Vagina (tissue), 2 donors: ENCODE results near the gene ALK. TPM values are rescaled to one million over a fixed set of nuclear protein-coding genes. Genes with fewer than 3 reads are reported as not detected.

Experiments
- DNase-seq, 2 donors: peaks; one replicate each; pipeline ENCODE4 v3.0.0-alpha.2; 2017; ENCODE audit errors: extremely low spot score in 2 of 2
- H3K27ac ChIP-seq: fragments of 200-600 bp; sonication (generic); one replicate; pipeline ENCODE4 v1.5.1; 2019
- H3K27me3 ChIP-seq: fragments of 200-600 bp; sonication (generic); one replicate; pipeline ENCODE4 v1.5.1; 2019
- H3K36me3 ChIP-seq, 2 donors: fragments of 200-600 bp; sonication (generic); one replicate each; pipeline ENCODE4 v1.5.1; 2017 to 2019
- H3K4me1 ChIP-seq: fragments of 200-600 bp; sonication (generic); one replicate; pipeline ENCODE4 v1.5.1; 2019
- H3K4me3 ChIP-seq, 2 donors: fragments of 200-600 bp; sonication (generic); 1 replicate in 1 of 2; 2 replicates in 1 of 2; pipeline ENCODE4 v1.5.1; 2016 to 2019
- H3K9me3 ChIP-seq: fragments of 200-600 bp; sonication (generic); one replicate; pipeline ENCODE4 v1.5.1; 2019
- POLR2A ChIP-seq, 2 donors: fragments of 450-650 bp; IDR thresholded peaks; one replicate each; pipeline ENCODE4 v1.6.1; 2017; ENCODE audit warnings: antibody characterized with exemption in 2 of 2, mild to moderate bottlenecking in 2 of 2, moderate library complexity in 2 of 2
- POLR2AphosphoS5 ChIP-seq, 2 donors: sonication (generic); formaldehyde crosslinking; IDR thresholded peaks; one replicate each; pipeline ENCODE4 v1.9.0; 2017; ENCODE audit warnings: antibody characterized with exemption in 2 of 2, mild to moderate bottlenecking in 2 of 2, low read depth in 1 of 2; ENCODE audit not compliant: insufficient read depth in 1 of 2
- intact Hi-C: fragments of 100-400 bp; cut with DNase I; formaldehyde crosslinking; loops from one replicate; pipeline ENCODE4 v1.15.1; 2023
- total RNA-seq: library from RNA; depleted of rRNA; stranded (reverse); fragments of >200 nt; gene quantifications from one replicate; pipeline ENCODE4 v1.2.3, GENCODE V29; 2016
- TF ChIP-seq, protein P1 (sequence below), 3 experiments: fragments of 450-650 bp in 2 of 3; fragments of 200-600 bp in 1 of 3; sonication (generic) in 1 of 3; IDR thresholded peaks; one replicate each; pipeline ENCODE4 v1.5.1; 2017 to 2019; ENCODE audit warnings: antibody characterized with exemption in 3 of 3, mild to moderate bottlenecking in 2 of 3, moderate library complexity in 2 of 3

Gene ALK
- total RNA-seq, 1 donor from 2014 or later, result 0.74 TPM

DNA sequence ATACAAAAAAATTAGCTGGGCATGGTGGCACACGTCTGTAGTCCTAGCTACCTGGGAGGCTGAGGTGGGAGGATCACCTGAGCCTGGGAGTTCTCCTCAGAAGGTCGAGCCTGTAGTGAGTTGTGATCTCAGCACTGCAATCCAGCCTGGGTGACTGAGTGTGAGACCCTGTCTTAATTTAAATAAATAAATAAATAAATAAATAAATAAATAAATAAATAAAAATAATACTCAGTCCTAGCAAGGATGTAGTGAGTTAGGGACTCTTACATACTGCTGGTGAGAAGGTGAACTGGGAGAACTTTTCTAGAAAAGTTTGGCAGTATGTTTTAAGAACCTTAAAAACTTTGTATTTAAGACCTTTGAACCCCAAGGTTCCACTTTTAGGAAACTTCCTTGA lies 576.1 kb downstream of the ALK start:
- H3K27ac ChIP-seq, result no peak overlapping the region
- DNase-seq, result no peak
- H3K27me3 ChIP-seq, result no peaks in the 10 kb centered on the region
- intact Hi-C loops, result no loop called here
- H3K9me3 ChIP-seq, result no peaks in the 10 kb centered on the region
- H3K4me3 ChIP-seq, result no peak overlapping the region
- no peaks in the 10 kb centered on the region for H3K36me3 ChIP-seq
- no peak for TF ChIP-seq POLR2A (IDR thresholded peaks at IDR 0.05)
- no peak for TF ChIP-seq POLR2AphosphoS5 (IDR thresholded peaks at IDR 0.05; ENCODE audit: insufficient read depth in 1 of 2, low read depth in 1 of 2)
- TF ChIP-seq, protein P1, sequence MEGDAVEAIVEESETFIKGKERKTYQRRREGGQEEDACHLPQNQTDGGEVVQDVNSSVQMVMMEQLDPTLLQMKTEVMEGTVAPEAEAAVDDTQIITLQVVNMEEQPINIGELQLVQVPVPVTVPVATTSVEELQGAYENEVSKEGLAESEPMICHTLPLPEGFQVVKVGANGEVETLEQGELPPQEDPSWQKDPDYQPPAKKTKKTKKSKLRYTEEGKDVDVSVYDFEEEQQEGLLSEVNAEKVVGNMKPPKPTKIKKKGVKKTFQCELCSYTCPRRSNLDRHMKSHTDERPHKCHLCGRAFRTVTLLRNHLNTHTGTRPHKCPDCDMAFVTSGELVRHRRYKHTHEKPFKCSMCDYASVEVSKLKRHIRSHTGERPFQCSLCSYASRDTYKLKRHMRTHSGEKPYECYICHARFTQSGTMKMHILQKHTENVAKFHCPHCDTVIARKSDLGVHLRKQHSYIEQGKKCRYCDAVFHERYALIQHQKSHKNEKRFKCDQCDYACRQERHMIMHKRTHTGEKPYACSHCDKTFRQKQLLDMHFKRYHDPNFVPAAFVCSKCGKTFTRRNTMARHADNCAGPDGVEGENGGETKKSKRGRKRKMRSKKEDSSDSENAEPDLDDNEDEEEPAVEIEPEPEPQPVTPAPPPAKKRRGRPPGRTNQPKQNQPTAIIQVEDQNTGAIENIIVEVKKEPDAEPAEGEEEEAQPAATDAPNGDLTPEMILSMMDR (IDR thresholded peaks at IDR 0.05), result no peak
- no peaks in the 10 kb centered on the region for H3K4me1 ChIP-seq

DNA sequence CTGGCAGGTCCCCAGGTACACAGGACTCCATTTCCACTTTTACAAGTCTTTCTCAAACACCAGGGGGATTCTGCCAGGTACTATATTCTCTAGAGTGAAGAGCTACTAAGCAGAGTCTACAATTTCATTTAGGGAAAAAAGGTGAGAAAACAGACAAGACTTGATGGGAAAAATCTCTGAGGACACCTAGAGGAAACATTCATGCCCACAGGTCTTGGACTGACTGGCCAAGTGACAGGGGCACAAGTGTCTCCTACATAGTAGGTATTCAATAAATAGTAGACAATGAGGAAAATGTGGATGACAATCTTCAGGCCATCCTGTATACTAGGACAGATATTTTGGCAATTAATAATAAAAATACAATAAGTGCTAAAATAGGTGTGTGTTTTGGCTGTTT lies 577.6 kb downstream of the ALK start:
- no peak overlapping the region for H3K4me3 ChIP-seq
- H3K9me3 ChIP-seq, result no peaks in the 10 kb centered on the region
- TF ChIP-seq POLR2A (IDR thresholded peaks at IDR 0.05) (no peak), POLR2AphosphoS5 (IDR thresholded peaks at IDR 0.05; ENCODE audit: insufficient read depth in 1 of 2, low read depth in 1 of 2) (no peak)
- TF ChIP-seq, protein P1 (IDR thresholded peaks at IDR 0.05), result no peak
- no peaks in the 10 kb centered on the region for H3K4me1 ChIP-seq
- H3K36me3 ChIP-seq, result no peaks in the 10 kb centered on the region
- no peak for DNase-seq
- no peak overlapping the region for H3K27ac ChIP-seq
- H3K27me3 ChIP-seq, result no peaks in the 10 kb centered on the region
- intact Hi-C loops, result no loop called here

DNA sequence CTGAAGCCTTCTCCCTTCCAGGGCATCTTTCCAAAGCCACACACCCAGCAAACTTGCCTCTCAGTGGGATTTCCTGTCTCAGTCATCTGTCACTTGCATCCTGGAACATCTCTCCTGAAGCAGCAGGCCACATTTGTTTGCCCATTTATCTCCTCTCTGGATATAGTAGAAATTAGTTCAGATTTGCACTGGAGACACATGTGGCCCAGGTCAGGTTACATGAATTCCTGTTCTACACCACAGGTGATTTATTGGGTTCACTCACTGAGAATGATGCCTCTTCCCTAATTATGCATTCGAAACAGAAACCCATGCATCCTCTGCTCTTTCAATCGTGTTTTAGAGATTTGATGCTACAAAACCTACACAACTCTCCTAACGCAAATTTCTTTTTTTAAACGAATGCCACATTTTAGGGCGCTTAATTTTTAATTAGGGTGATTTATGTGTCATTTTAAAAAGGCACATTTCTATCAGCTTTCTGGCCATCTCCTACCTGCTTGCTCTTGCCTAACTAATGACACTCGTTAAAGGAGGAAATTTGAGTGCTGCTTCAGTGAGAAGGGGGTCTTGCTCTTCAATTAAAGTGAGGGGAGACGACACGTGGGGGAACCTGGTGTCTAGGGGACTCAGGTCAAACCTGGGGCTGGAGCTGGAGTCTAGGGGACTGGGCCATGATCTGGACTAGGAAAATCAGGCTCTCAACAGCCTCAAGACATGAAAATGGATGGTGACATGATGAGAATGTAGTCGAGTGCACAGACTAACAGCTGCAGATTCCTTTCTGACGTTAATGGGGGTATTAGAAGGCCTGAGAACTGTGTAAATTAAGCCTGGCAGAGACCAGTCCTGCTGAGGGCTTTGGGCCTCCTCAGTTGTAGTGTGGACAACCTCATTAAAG lies 584.8 kb downstream of the ALK start:
- Histone ChIP-seq H3K4me1 (no peaks in the 10 kb centered on the region), H3K27ac (no peak overlapping the region), H3K9me3 (no peaks in the 10 kb centered on the region), H3K27me3 (no peaks in the 10 kb centered on the region), H3K4me3 (no peak overlapping the region), H3K36me3 (no peaks in the 10 kb centered on the region)
- intact Hi-C loops, result no loop called here
- no peak for DNase-seq
- TF ChIP-seq POLR2A (IDR thresholded peaks at IDR 0.05) (no peak), POLR2AphosphoS5 (IDR thresholded peaks at IDR 0.05; ENCODE audit: insufficient read depth in 1 of 2, low read depth in 1 of 2) (no peak)
- TF ChIP-seq, protein P1 (IDR thresholded peaks at IDR 0.05), result no peak

DNA sequence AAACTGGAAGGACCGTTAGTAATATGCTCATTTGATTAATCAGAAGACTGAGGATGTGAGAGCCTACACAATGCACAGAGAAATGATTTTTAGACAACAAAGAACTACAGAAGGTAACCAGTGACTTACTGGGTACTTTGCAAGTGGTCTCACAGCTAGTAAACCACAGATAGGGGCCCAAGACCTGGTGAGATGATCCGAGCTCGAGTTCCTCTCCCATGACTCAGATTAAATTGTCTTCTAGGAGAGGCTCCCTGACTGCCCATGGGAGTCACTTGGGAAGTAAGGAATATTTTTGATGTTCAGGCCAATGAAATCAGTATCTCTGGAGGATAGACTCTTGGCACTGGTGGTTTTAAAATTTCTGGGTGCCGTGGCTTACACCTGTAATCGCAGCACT lies 586.0 kb downstream of the ALK start:
- no peak for DNase-seq
- Histone ChIP-seq H3K9me3 (no peaks in the 10 kb centered on the region), H3K36me3 (no peaks in the 10 kb centered on the region), H3K4me1 (no peaks in the 10 kb centered on the region), H3K27me3 (no peaks in the 10 kb centered on the region), H3K27ac (no peak overlapping the region), H3K4me3 (no peak overlapping the region)
- no peak for TF ChIP-seq POLR2A (IDR thresholded peaks at IDR 0.05)
- TF ChIP-seq POLR2AphosphoS5 (IDR thresholded peaks at IDR 0.05; ENCODE audit: insufficient read depth in 1 of 2, low read depth in 1 of 2), result no peak
- TF ChIP-seq, protein P1 (IDR thresholded peaks at IDR 0.05), result no peak
- intact Hi-C loops, result no loop called here

DNA sequence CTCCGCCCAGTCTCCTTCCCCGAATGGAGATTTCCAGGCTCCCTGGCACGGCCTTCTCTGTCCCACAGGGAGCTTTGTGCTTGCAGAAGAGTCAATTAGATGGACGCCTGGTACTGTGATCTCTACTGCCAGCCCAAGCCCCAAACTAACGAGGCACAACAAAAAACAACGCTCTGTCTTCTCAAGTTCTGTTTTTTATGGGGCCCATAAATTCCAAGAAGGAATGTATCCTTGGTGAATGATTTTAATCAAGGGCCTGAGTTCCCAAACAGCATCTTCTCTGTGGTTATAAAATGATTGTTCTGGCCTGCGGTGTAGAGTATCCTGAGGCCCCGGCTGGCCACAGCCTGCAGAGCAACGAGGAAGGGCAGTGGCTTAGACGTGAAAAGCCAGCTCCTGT lies 586.7 kb downstream of the ALK start:
- no peaks in the 10 kb centered on the region for H3K27me3 ChIP-seq
- intact Hi-C loops, result no loop called here
- H3K27ac ChIP-seq, result no peak overlapping the region
- no peak for DNase-seq
- no peaks in the 10 kb centered on the region for H3K36me3 ChIP-seq
- H3K4me3 ChIP-seq, result no peak overlapping the region
- H3K9me3 ChIP-seq, result no peaks in the 10 kb centered on the region
- TF ChIP-seq, protein P1 (IDR thresholded peaks at IDR 0.05), result no peak
- no peak for TF ChIP-seq POLR2A (IDR thresholded peaks at IDR 0.05)
- no peak for TF ChIP-seq POLR2AphosphoS5 (IDR thresholded peaks at IDR 0.05; ENCODE audit: insufficient read depth in 1 of 2, low read depth in 1 of 2)
- no peaks in the 10 kb centered on the region for H3K4me1 ChIP-seq
